Sciatic nerve (tissue), 2 donors: Measurements from ENCODE around the gene C2orf69. TPM values are rescaled to one million over a fixed set of nuclear protein-coding genes. Genes with fewer than 3 reads are reported as not detected.
"Not testable (repeated sequence)": the region's sequence is repeated elsewhere in the genome, so short reads cannot be mapped to it uniquely, and the experiment has no call there.

Experiments
- ATAC-seq: fragments of 200-7000 bp; cut with Tn5 transposase; one replicate; pipeline ENCODE4 v1.9.1; 2020; ENCODE audit warnings: mild to moderate bottlenecking, moderate library complexity
- DNase-seq: peaks from one replicate; pipeline ENCODE4 v3.0.0-alpha.2; 2020; ENCODE audit warnings: low spot score
- intact Hi-C: fragments of 100-400 bp; cut with DNase I; formaldehyde crosslinking; loops from one replicate; pipeline ENCODE4 v1.14.2; 2022
- total RNA-seq: library from RNA; stranded (reverse); fragmentation: NEBNext Ultra II Directional; extraction: Animal tissue kit (Norgen Biotek cat#: 25700); gene quantifications from one replicate; pipeline ENCODE4 v1.2.1, GENCODE V29; 2021
- donor health status: DM: no; HTN: no; CAD: no.
- donor health status: DM: no; HTN: no; CAD: no.

The C2orf69 gene
- total RNA-seq, 1 donor from 2014 or later = 11.0 TPM

DNA sequence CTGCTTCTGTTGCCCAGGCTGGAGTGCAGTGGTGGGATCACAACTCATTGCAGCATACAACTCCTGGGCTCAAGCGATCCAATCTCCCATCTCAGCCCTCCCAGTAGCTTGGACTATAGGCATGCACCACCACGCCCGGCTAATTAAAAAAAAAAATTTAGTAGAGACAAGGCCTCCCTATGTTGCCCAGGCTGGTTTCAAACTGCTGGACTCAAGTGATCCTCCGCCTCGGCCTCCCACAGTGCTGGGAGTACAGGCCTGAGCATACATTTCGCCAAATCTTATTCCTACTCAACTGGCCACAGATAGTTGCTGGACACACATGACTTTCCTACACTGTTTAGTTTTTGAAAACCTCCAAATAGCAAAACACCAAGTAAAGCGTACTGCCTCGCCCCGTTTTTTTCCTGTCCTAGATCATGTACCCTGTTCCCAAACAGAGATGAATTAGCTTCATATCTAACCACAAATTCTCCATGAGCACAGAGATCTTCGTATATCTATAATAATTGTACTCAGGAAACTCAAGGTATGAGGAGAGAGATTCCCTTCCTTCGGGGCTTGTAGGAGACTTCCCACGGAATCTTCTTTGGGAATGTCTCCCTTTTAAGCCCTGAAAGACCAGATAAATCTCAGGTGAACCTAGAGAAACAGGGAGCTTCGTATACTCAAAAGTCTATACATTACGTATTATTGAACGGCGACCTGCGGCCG is 598 bp upstream of the C2orf69 start:
- DNase-seq (no peak), ATAC-seq (no peak)
- intact Hi-C loops = no loop called here

GRCh38 chr2:199911877-199912161 is 726 bp downstream of the C2orf69 start:
- intact Hi-C loops = no loop called here
- ATAC-seq (peak; percentile 62), DNase-seq (peak; percentile 66)

- ATAC-seq, intact Hi-C loops, DNase-seq: not testable (repeated sequence)
Measured at GRCh38 chr2:199912553-199913114, 1.5 kb downstream of the C2orf69 start.

GRCh38 chr2:199914372-199914958 is 3.4 kb downstream of the C2orf69 start:
- intact Hi-C loops = no loop called here
- ATAC-seq = no peak
- no peak for DNase-seq

- DNase-seq (no peak), ATAC-seq (no peak)
- intact Hi-C loops = no loop called here
Measured at GRCh38 chr2:199916980-199917379, 5.9 kb downstream of the C2orf69 start.

GRCh38 chr2:199922856-199923255 is 11.8 kb downstream of the C2orf69 start:
- DNase-seq (no peak), ATAC-seq (no peak)
- intact Hi-C loops = no loop called here

- ATAC-seq = no peak
- intact Hi-C loops = no loop called here
Measured at GRCh38 chr2:199923924-199924323, 12.8 kb downstream of the C2orf69 start.

DNA sequence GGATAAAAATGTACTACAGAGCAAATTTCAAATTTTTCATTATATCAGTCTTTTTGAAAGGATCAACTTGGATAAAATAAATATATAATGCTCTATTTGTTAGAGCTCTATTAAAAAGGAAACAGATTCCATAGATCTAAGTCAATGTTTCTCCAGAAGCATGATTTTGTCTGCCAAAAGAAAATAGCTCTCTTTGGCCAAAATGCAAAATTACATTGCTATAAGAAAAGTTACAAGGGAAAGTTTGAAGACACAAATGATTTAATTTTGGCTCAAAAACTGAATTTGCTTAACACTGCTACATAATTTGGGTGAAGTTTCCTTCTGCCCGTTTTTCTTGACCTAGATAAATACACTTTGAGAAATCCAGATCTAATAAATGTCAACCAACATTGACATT is 15.7 kb downstream of the C2orf69 start:
- intact Hi-C loops = no loop called here
- DNase-seq (no peak), ATAC-seq (no peak)

More at GRCh38 chr2:199923924-199924323, 12.8 kb downstream of the C2orf69 start:
- no peak for DNase-seq

DNA sequence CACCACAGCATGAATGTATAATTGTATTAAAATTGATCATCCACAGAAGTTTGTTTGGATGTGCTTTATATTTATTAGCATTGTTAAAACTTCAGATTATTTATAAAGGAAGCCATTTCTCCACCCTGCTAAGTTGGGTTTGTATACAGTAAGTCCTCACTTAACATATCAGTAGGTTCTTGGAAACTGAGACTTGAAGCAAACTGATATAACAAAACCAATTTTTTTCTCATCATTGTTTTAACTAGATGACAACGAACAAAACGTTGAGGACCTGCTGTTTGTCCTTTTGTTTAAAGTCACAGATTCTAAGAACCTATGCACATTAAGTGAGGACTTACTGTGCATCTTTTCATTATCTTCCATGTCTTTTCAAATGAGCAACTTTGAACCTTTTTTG is 17.1 kb downstream of the C2orf69 start:
- ATAC-seq = no peak
- no peak for DNase-seq
- intact Hi-C loops = no loop called here

- intact Hi-C loops = no loop called here
- ATAC-seq (no peak), DNase-seq (no peak)
Measured at GRCh38 chr2:199928626-199929025, 17.5 kb downstream of the C2orf69 start.

- intact Hi-C loops = no loop called here
- ATAC-seq (no peak), DNase-seq (no peak)
Measured at GRCh38 chr2:199929262-199929661, 18.2 kb downstream of the C2orf69 start.

DNA sequence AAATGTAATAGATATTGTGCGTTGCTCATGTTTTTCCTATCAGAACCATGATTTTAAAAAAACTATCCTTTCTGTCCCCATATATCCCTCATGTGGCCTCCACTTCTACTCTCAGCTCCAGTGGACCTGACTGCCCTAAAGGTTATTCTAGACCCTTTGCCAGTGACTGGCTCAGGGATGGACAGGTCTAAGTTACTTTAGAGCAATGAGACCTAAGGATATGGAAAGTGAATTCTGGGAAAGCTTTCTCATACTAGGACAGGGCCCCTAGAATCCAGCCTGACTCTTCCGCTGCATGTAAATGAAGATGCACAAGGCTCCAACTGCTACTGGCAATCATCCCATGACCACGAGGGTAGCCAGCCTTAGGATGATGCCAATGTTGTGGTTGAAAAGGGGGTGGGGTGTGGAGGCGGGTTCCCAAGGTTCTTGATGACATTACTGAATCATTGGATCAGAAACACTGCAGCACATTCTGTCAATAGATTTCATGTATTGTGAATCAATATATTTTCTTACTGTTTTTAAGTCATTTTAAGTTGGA is 21.3 kb downstream of the C2orf69 start:
- DNase-seq (no peak), ATAC-seq (no peak)
- intact Hi-C loops = no loop called here

- no peak for ATAC-seq
- intact Hi-C loops = no loop called here
- no peak for DNase-seq
Measured at GRCh38 chr2:199933466-199933865, 22.4 kb downstream of the C2orf69 start.

DNA sequence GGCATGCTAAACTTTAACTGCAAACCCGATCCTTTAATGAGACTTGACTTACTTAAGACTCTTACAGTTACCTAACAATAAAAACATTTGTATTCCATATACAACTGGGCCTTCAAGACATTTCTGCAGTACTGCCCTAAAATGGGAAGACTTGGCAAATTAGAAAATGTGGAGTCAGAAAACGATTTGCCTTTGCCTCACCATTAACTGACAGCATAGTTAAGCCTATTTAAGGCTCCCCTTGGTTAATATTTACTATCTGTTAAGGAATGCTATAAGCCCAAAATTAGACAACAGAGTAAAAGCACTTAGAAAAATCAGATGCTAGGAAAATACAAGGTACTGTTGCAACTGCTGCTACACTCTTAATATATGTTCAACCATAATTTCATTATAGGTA is 25.5 kb downstream of the C2orf69 start:
- ATAC-seq (no peak), DNase-seq (no peak)
- intact Hi-C loops = no loop called here

GRCh38 chr2:199940373-199940772 is 29.3 kb downstream of the C2orf69 start:
- intact Hi-C loops = no loop called here
- DNase-seq = no peak
- ATAC-seq = no peak

DNA sequence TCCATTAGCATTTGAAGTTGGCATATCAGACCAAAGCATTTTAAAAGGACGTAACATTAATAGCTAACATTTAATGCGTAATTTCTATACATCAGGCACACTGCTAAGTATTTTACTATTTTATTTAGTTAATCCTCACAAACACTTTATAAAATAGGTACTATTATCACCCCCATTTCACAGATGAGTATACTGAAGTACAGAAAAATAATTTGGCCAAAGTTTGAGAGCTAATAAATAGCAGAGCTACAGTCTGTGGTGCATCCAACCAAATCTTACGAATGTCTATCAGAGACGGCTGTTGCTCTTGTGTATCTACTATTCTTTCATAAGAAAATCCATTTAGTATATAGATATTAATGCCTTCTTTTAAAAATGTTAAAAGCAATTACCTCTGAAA is 32.3 kb downstream of the C2orf69 start:
- intact Hi-C loops = no loop called here
- no peak for DNase-seq
- no peak for ATAC-seq

DNA sequence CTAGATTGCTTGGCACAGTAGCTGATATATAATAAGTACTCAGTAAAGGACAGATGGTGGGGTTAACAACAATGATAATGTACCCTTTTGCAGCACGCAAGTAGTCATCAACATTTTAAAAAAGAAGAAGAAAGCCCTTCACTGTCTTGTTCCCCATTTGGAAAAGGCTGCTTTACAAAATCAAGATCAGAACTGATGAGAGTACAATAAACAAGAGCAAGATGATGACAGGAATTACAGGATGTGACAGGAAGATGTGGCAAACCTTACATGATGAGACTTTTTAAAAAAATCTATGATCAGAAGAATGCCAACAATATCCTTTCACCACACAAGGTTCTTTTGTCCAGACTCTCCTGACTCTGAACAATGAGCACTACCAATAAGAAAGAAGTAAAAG is 35.1 kb downstream of the C2orf69 start:
- ATAC-seq (no peak), DNase-seq (no peak)
- intact Hi-C loops = no loop called here

DNA sequence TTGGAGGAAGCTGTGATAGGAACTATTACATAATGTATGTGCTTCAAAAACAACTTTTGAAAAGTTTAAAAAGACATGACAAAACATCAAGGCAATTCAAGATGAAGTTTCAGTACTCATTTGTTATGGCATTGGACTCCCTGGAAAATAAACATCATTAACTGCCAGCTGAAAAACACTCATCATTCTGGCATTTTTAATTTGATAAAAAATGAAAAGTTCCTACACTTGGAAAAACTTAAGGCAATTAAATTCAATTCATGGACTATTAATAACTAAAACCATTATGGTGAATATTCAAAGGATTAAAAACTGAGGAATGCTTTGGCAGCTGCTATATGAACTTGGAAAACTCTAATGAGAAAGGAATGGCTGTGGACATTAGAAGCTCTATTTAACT is 35.7 kb downstream of the C2orf69 start:
- intact Hi-C loops = no loop called here
- no peak for DNase-seq
- ATAC-seq = no peak

- intact Hi-C loops = no loop called here
- ATAC-seq (no peak), DNase-seq (no peak)
Measured at GRCh38 chr2:199950396-199950795, 39.3 kb downstream of the C2orf69 start.

GRCh38 chr2:199951023-199951422 is 39.9 kb downstream of the C2orf69 start:
- intact Hi-C loops = no loop called here
- no peak for ATAC-seq
- DNase-seq = no peak

GRCh38 chr2:199955007-199955338 is 43.9 kb downstream of the C2orf69 start:
- intact Hi-C loops = no loop called here
- ATAC-seq = no peak
- DNase-seq = no peak
